Stomach (tissue), 9 donors: Measurements from ENCODE around the gene HSPA12A. TPM values are rescaled to one million over a fixed set of nuclear protein-coding genes. Genes with fewer than 3 reads are reported as not detected.
"Not testable (repeated sequence)": the region's sequence is repeated elsewhere in the genome, so short reads cannot be mapped to it uniquely, and the experiment has no call there.

Experiments
- DNase-seq, 2 donors: peaks; one replicate each; pipeline versions ENCODE4 v3.0.0 to v3.0.0-alpha.2; 2013 to 2019
- H3K27ac ChIP-seq, 5 donors: fragments of 200-600 bp in 4 of 5; sonication (generic) in 4 of 5; one replicate each; pipeline ENCODE4 v1.5.1; 2013 to 2019; ENCODE audit warnings: mild to moderate bottlenecking in 1 of 5, moderate library complexity in 1 of 5
- H3K27me3 ChIP-seq, 3 donors: fragments of 200-600 bp; sonication (generic); one replicate each; pipeline ENCODE4 v1.5.1; 2017 to 2019; ENCODE audit warnings: mixed run types in 1 of 3
- H3K36me3 ChIP-seq, 4 donors: fragments of 200-600 bp; sonication (generic); 1 replicate in 3 of 4; 2 replicates in 1 of 4; pipeline ENCODE4 v1.5.1; 2016 to 2019
- H3K4me1 ChIP-seq, 4 donors: fragments of 200-600 bp; sonication (generic); one replicate each; pipeline ENCODE4 v1.5.1; 2016 to 2019
- H3K4me3 ChIP-seq, 4 donors: fragments of 200-600 bp; sonication (generic) in 3 of 4; one replicate each; pipeline ENCODE4 v1.5.1; 2016 to 2019; ENCODE audit warnings: mild to moderate bottlenecking in 1 of 4
- H3K9me3 ChIP-seq, 4 donors: fragments of 200-600 bp; sonication (generic); one replicate each; pipeline ENCODE4 v1.5.1; 2016 to 2019
- CTCF ChIP-seq, 7 experiments: fragments of 450-650 bp in 4 of 7; fragments of 200-600 bp in 3 of 7; sonication (generic) in 3 of 7; IDR thresholded peaks; one replicate each; pipeline ENCODE4 v1.5.1; 2016 to 2019; ENCODE audit warnings: antibody characterized with exemption in 7 of 7, control low read depth in 2 of 7, mild to moderate bottlenecking in 1 of 7
- EP300 ChIP-seq: sonication (generic); formaldehyde crosslinking; IDR thresholded peaks from one replicate; pipeline ENCODE4 v1.6.1; 2017; ENCODE audit warnings: antibody characterized with exemption
- POLR2A ChIP-seq, 4 donors: fragments of 450-650 bp; IDR thresholded peaks; one replicate each; pipeline ENCODE4 v1.6.1; 2016; ENCODE audit warnings: antibody characterized with exemption in 4 of 4, control low read depth in 2 of 4, mild to moderate bottlenecking in 1 of 4, moderate library complexity in 1 of 4
- POLR2AphosphoS5 ChIP-seq, 3 donors: sonication (generic); formaldehyde crosslinking; IDR thresholded peaks; one replicate each; pipeline ENCODE4 v1.6.1; 2016; ENCODE audit warnings: antibody characterized with exemption in 3 of 3
- WGBS, 5 donors: extraction: QIAGEN DNeasy Blood & Tissue Kit in 3 of 5; methylation state at CpG; one replicate each; pipeline versions ENCODE4 v1.1.5 to v1.1.7; 2013 to 2018; 5-methylcytosine and 5-hydroxymethylcytosine counted together
- intact Hi-C: fragments of 100-400 bp; cut with DNase I; formaldehyde crosslinking; loops from one replicate; pipeline ENCODE4 v1.15.1; 2023; ENCODE audit warnings: low total_unique reads
- polyA plus RNA-seq, 3 donors: library from polyadenylated mRNA; stranded (reverse); fragments of 200-250 nt; gene quantifications; one replicate each; pipeline ENCODE4 v1.2.3, GENCODE V29; 2013
- total RNA-seq, 5 donors: library from RNA; depleted of rRNA; stranded (reverse); fragments of >200 nt; gene quantifications; one replicate each; pipeline versions ENCODE4 v1.1.0 to v1.2.3, GENCODE V29; 2014 to 2016
- donor health status: healthy with polysubstance abuse.
- donor health status: Bipolar disorder and iron deficiency.
- donor health status: healthy.

HSPA12A gene
- total and polyA plus RNA-seq, 8 donors = 2.0 to 25.5 (median 4.1) TPM

- no peaks in the 10 kb centered on the region for H3K9me3 ChIP-seq
- DNase-seq = no peak
- H3K27ac ChIP-seq = no peak overlapping the region
- 73 to 90% (median 76%) methylated on average over 2 of the region's 2 CpGs for WGBS, 5 donors
- H3K4me3 ChIP-seq = no peak overlapping the region
- intact Hi-C loops = no loop called here
- no peaks in the 10 kb centered on the region for H3K36me3 ChIP-seq
- H3K4me1 ChIP-seq = peaks cover 0 to 10% (median 2%) of the 10 kb centered on the region in 4 donors
- peaks cover 0 to 2% (median 0%) of the 10 kb centered on the region in 3 donors for H3K27me3 ChIP-seq
- TF ChIP-seq POLR2AphosphoS5 (IDR thresholded peaks at IDR 0.05) (no peak), EP300 (no peak), POLR2A (IDR thresholded peaks at IDR 0.05) (no peak), CTCF (IDR thresholded peaks at IDR 0.05) (no peak)
Measured at GRCh38 chr10:116712989-116713543, 29.3 kb downstream of the HSPA12A start.

- Histone ChIP-seq H3K9me3 (no peaks in the 10 kb centered on the region), H3K36me3 (no peaks in the 10 kb centered on the region), H3K27ac (no peak overlapping the region), H3K4me1 (peaks cover 0 to 10% (median 4%) of the 10 kb centered on the region in 4 donors), H3K27me3 (no peaks in the 10 kb centered on the region), H3K4me3 (no peak overlapping the region)
- intact Hi-C loops = no loop called here
- DNase-seq = no peak
- WGBS, 5 donors = 66 to 74% (median 70%) methylated on average over 3 of the region's 3 CpGs
- TF ChIP-seq CTCF (IDR thresholded peaks at IDR 0.05) = no peak
- TF ChIP-seq EP300 = no peak
- no peak for TF ChIP-seq POLR2A (IDR thresholded peaks at IDR 0.05)
- no peak for TF ChIP-seq POLR2AphosphoS5 (IDR thresholded peaks at IDR 0.05)
Measured at GRCh38 chr10:116712519-116712918, 29.8 kb downstream of the HSPA12A start.

DNA sequence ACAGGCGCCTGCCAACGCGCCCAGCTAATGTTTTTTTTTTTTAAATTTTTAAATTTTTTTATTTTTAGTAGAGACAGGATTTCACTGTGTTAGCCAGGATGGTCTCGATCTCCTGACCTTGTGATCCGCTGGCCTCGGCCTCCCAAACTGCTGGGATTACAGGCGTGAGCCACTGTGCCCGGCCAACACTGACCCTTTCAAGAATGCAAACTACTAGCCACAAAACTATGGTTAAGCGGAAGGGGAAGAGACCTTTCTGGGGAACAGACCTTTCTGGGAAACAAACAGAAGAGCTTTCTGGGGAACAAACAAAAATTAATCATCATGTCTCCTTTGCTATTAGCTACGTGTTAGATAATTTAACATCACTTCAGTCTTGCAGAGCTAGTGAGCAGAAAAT, 30.6 kb downstream of the HSPA12A start:
- H3K9me3 ChIP-seq, H3K4me3 ChIP-seq, H3K4me1 ChIP-seq, DNase-seq, H3K36me3 ChIP-seq, H3K27me3 ChIP-seq, H3K27ac ChIP-seq, intact Hi-C loops: not testable (repeated sequence)
- 81 to 91% (median 84%) methylated on average over 10 of the region's 10 CpGs for WGBS, 5 donors

DNA sequence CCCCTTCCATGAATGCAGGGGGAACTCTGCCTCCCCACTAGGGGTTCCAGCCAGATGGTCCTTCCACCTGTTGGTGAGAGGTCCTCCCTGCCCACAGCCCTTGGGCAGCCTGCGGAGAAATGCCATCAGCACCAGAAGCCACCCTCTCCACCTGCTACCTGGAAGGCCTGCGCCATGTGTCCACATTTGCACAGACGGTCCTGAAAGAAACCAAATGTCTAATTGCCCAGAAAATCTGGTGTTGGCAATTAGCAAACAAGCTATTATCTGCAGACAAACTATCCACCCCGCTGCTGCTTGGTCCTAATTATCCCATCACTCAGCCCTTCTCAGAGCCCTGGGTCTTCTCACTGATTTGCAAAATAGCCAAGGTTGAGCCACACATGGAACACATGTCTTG, 32.3 kb downstream of the HSPA12A start:
- no peak overlapping the region for H3K4me3 ChIP-seq
- H3K9me3 ChIP-seq = no peaks in the 10 kb centered on the region
- no peaks in the 10 kb centered on the region for H3K27me3 ChIP-seq
- H3K27ac ChIP-seq = no peak overlapping the region
- H3K36me3 ChIP-seq = no peaks in the 10 kb centered on the region
- TF ChIP-seq POLR2A (IDR thresholded peaks at IDR 0.05) (no peak), POLR2AphosphoS5 (IDR thresholded peaks at IDR 0.05) (no peak), CTCF (IDR thresholded peaks at IDR 0.05) (no peak), EP300 (no peak)
- H3K4me1 ChIP-seq = peaks cover 0 to 7% (median 0%) of the 10 kb centered on the region in 4 donors
- 83 to 90% (median 84%) methylated on average over 4 of the region's 4 CpGs for WGBS, 5 donors
- DNase-seq = no peak
- intact Hi-C loops = no loop called here

DNA sequence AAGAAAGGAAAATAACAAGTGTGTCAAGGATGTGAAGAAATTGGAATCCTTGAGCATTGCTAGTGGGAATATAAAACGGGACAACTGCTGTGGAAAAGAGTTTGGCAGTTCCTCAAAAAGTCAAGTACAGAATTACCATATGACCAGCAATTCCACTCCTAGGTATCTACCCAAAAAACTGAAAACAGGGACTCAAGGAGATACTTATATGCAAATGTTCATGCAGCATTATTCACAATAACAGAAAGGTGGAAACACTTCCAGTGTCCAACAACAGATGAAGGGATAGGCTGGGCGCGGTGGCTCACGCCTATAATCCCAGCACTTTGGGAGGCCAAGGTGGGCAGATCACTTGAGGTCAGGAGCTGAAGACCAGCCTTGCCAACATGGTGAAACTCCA, 33.5 kb downstream of the HSPA12A start:
- H3K36me3 ChIP-seq = no peaks in the 10 kb centered on the region
- H3K4me3 ChIP-seq = no peak overlapping the region
- intact Hi-C loops = no loop called here
- no peaks in the 10 kb centered on the region for H3K9me3 ChIP-seq
- no peak for DNase-seq
- no peaks in the 10 kb centered on the region for H3K27me3 ChIP-seq
- TF ChIP-seq POLR2A (IDR thresholded peaks at IDR 0.05) (no peak), EP300 (no peak), POLR2AphosphoS5 (IDR thresholded peaks at IDR 0.05) (no peak), CTCF (IDR thresholded peaks at IDR 0.05) (no peak)
- WGBS, 5 donors = 81 to 90% (median 86%) methylated on average over 4 of the region's 4 CpGs
- H3K4me1 ChIP-seq = peaks cover 0 to 7% (median 0%) of the 10 kb centered on the region in 4 donors
- H3K27ac ChIP-seq = no peak overlapping the region
